ENCODE data around the gene RMND1. TPM values are rescaled to one million over a fixed set of nuclear protein-coding genes. Genes with fewer than 3 reads are reported as not detected.

The RMND1 gene
- total and polyA plus RNA-seq, 2 of the 13 experiments (the other 11 are each of a cell fraction or from before 2014, with no cell fraction given) = 34.0 to 72.5 TPM

DNA sequence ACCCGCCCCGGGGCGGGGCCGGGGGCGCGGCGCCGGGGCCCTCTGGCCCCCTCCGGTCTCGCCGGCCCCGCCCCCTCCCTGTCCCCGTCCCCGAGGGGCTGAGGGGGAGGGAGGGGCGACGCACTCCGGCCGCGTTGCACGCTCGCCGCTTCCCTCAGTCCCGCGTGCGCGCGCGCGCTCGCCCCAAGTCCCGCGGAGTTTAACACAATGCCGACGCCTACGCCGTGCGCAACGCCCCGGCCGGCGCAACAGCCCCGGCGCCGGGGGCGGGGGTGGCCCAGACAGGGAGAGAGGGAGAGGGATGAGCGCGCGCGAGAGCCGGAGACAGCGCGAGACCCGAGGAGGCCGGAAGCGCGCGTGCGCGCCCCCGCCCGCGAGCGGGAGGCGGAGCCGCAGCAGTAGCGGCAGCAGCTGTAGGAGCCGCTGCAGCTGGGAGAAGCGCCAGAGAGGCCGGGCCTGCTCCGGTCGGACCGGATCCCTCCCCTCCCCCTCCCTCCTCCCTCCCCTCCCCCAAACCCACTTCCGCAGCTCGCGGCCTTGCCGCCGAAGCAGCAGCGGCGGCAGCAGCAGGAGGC lies 61.6 kb downstream of the RMND1 start (continued):
- TF ChIP-seq POLR2AphosphoS2 (IDR thresholded peaks at IDR 0.05; ENCODE audit: low read depth, low read length) (peak; percentile 10; the same call in 1 of the 2 replicates), SNAPC2 (CRISPR knock-in tag; IDR thresholded peaks at IDR 0.05) (no peak), CEBPZ (IDR thresholded peaks at IDR 0.05; ENCODE audit: low read length) (no peak), ZMYM2 (CRISPR knock-in tag; IDR thresholded peaks at IDR 0.05) (no peak), ZNF281 (CRISPR knock-in tag; IDR thresholded peaks at IDR 0.05; ENCODE audit: borderline replicate concordance) (peak; percentile 91), TEAD3 (CRISPR knock-in tag; optimal IDR thresholded peaks at IDR 0.05; ENCODE audit: borderline replicate concordance) (peak; percentile 46), ZNF124 (CRISPR knock-in tag; IDR thresholded peaks at IDR 0.05) (0 out of 2 replicates have a peak, but pooled peaks have one; percentile 13), ZNF350 (CRISPR knock-in tag; IDR thresholded peaks at IDR 0.05; ENCODE audit: borderline replicate concordance, low read depth) (peak; percentile 45; the same call in 1 of the 2 replicates), ZNF326 (CRISPR knock-in tag; IDR thresholded peaks at IDR 0.05; ENCODE audit: borderline replicate concordance) (no peak), ZNF224 (CRISPR knock-in tag; IDR thresholded peaks at IDR 0.05) (no peak), ZNF260 (CRISPR knock-in tag; IDR thresholded peaks at IDR 0.05; ENCODE audit: borderline replicate concordance, low read depth) (no peak), NR2F6 (IDR thresholded peaks at IDR 0.05) (no peak), NR2F6 (CRISPR knock-in tag; IDR thresholded peaks at IDR 0.05) (peak; percentile 37; the same call in 1 of the 2 replicates), CREB1 (IDR thresholded peaks at IDR 0.05) (peak; percentile 73), CREB1 (CRISPR knock-in tag; IDR thresholded peaks at IDR 0.05) (no peak), HNRNPLL (IDR thresholded peaks at IDR 0.05; ENCODE audit: low read depth, low read length, poor library complexity, severe bottlenecking) (peak; percentile 93), ZNF724P (CRISPR knock-in tag; IDR thresholded peaks at IDR 0.05; ENCODE audit: borderline replicate concordance) (no peak; the same call in 1 of the 2 replicates), FOXC1 (CRISPR knock-in tag; IDR thresholded peaks at IDR 0.05; ENCODE audit: borderline replicate concordance) (no peak), NFRKB (IDR thresholded peaks at IDR 0.05) (no peak), CENPX (CRISPR knock-in tag; IDR thresholded peaks at IDR 0.05) (no peak), TARDBP (CRISPR knock-in tag; IDR thresholded peaks at IDR 0.05) (peak; percentile 70), RARA (CRISPR knock-in tag; IDR thresholded peaks at IDR 0.05) (no peak)
- TF ChIP-seq, protein P1, sequence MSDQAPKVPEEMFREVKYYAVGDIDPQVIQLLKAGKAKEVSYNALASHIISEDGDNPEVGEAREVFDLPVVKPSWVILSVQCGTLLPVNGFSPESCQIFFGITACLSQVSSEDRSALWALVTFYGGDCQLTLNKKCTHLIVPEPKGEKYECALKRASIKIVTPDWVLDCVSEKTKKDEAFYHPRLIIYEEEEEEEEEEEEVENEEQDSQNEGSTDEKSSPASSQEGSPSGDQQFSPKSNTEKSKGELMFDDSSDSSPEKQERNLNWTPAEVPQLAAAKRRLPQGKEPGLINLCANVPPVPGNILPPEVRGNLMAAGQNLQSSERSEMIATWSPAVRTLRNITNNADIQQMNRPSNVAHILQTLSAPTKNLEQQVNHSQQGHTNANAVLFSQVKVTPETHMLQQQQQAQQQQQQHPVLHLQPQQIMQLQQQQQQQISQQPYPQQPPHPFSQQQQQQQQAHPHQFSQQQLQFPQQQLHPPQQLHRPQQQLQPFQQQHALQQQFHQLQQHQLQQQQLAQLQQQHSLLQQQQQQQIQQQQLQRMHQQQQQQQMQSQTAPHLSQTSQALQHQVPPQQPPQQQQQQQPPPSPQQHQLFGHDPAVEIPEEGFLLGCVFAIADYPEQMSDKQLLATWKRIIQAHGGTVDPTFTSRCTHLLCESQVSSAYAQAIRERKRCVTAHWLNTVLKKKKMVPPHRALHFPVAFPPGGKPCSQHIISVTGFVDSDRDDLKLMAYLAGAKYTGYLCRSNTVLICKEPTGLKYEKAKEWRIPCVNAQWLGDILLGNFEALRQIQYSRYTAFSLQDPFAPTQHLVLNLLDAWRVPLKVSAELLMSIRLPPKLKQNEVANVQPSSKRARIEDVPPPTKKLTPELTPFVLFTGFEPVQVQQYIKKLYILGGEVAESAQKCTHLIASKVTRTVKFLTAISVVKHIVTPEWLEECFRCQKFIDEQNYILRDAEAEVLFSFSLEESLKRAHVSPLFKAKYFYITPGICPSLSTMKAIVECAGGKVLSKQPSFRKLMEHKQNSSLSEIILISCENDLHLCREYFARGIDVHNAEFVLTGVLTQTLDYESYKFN (CRISPR knock-in tag; conservative IDR thresholded peaks at IDR 0.05) = peak; percentile 61; the same call in 1 of the 2 replicates

Data from HepG2 (cell line).